SK-N-SH treated with all-trans-retinoic acid at 6 μM for 48 hours (cell line): ENCODE data around the gene CNPY4.
A peak's percentile ranks its signal among the peaks of the same experiment; 100 is the strongest.

Source experiments
- ATAC-seq: fragments of 200-7000 bp; cut with Tn5 transposase; 3 replicates; pipeline ENCODE4 v1.9.1; 2020; ENCODE audit warnings: mild to moderate bottlenecking, moderate library complexity
- ARNTL ChIP-seq: fragments of 450-650 bp; formaldehyde crosslinking; IDR thresholded peaks from 2 replicates; pipeline ENCODE4 v1.5.0; 2020; ENCODE audit warnings: low read depth, mild to moderate bottlenecking, moderate library complexity, borderline replicate concordance
- BACH2 ChIP-seq: fragments of 250-450 bp; sonication (Bioruptor Pico); IDR thresholded peaks from 2 replicates; pipeline ENCODE4 v1.9.0; 2021; ENCODE audit warnings: mild to moderate bottlenecking, borderline replicate concordance
- CSDC2 ChIP-seq: fragments of 250-450 bp; sonication (Bioruptor Pico); IDR thresholded peaks from 2 replicates; pipeline ENCODE4 v1.5.0; 2020; ENCODE audit warnings: mild to moderate bottlenecking, moderate library complexity
- ESRRG ChIP-seq: fragments of 250-450 bp; sonication (Bioruptor Pico); IDR thresholded peaks from 2 replicates; pipeline ENCODE4 v1.6.1; 2021; ENCODE audit warnings: mild to moderate bottlenecking
- GLIS3 ChIP-seq: fragments of 250-450 bp; sonication (Bioruptor Pico); IDR thresholded peaks from 2 replicates; pipeline ENCODE4 v1.5.0; 2020; ENCODE audit warnings: mild to moderate bottlenecking, moderate library complexity
- ISL1 ChIP-seq: fragments of 250-450 bp; sonication (Bioruptor Pico); IDR thresholded peaks from 2 replicates; pipeline ENCODE4 v2.1.2; 2022; ENCODE audit warnings: mild to moderate bottlenecking, moderate library complexity
- OSR1 ChIP-seq: fragments of 250-450 bp; sonication (Bioruptor Pico); IDR thresholded peaks from 2 replicates; pipeline ENCODE4 v1.8.0; 2022; ENCODE audit warnings: moderate library complexity, mild to moderate bottlenecking, inconsistent platforms
- PPARA ChIP-seq: fragments of 250-450 bp; sonication (Bioruptor Pico); IDR thresholded peaks from 2 replicates; pipeline ENCODE4 v1.5.0; 2020; ENCODE audit warnings: mild to moderate bottlenecking, borderline replicate concordance
- RARB ChIP-seq: fragments of 250-450 bp; sonication (Bioruptor Pico); IDR thresholded peaks from 2 replicates; pipeline ENCODE4 v1.8.0; 2021; ENCODE audit warnings: mild to moderate bottlenecking, moderate library complexity
- SNAI2 ChIP-seq: fragments of 250-450 bp; sonication (Bioruptor Pico); IDR thresholded peaks from 2 replicates; pipeline ENCODE4 v1.5.0; 2020; ENCODE audit warnings: mild to moderate bottlenecking, moderate library complexity
- TCF4 ChIP-seq: fragments of 250-450 bp; sonication (Bioruptor Pico); IDR thresholded peaks from 2 replicates; pipeline ENCODE4 v1.8.0; 2021; ENCODE audit warnings: mild to moderate bottlenecking, moderate library complexity, borderline replicate concordance
- TOX ChIP-seq: fragments of 250-450 bp; sonication (Bioruptor Pico); IDR thresholded peaks from 2 replicates; pipeline ENCODE4 v1.8.0; 2021; ENCODE audit warnings: mild to moderate bottlenecking, moderate library complexity, borderline replicate concordance
- ZC3H10 ChIP-seq: fragments of 250-450 bp; sonication (Bioruptor Pico); IDR thresholded peaks from 2 replicates; pipeline ENCODE4 v1.5.1; 2021; ENCODE audit warnings: mild to moderate bottlenecking, moderate library complexity
- ZFP3 ChIP-seq: fragments of 250-450 bp; sonication (Bioruptor Pico); IDR thresholded peaks from 2 replicates; pipeline ENCODE4 v1.5.0; 2020; ENCODE audit warnings: mild to moderate bottlenecking, moderate library complexity
- ZFP30 ChIP-seq: fragments of 450-650 bp; formaldehyde crosslinking; IDR thresholded peaks from 2 replicates; pipeline ENCODE4 v1.5.0; 2022; ENCODE audit warnings: mild to moderate bottlenecking, moderate library complexity
- ZNF565 ChIP-seq: fragments of 450-650 bp; formaldehyde crosslinking; conservative IDR thresholded peaks from 2 replicates; pipeline ENCODE4 v1.5.0; 2020; ENCODE audit warnings: low read depth, mild to moderate bottlenecking, moderate library complexity
- ZNF70 ChIP-seq: fragments of 450-650 bp; formaldehyde crosslinking; IDR thresholded peaks from 2 replicates; pipeline ENCODE4 v1.5.0; 2020; ENCODE audit warnings: mild to moderate bottlenecking, moderate library complexity
- ZNF8 ChIP-seq: fragments of 450-650 bp; formaldehyde crosslinking; IDR thresholded peaks from 2 replicates; pipeline ENCODE4 v1.5.0; 2020; ENCODE audit warnings: mild to moderate bottlenecking, moderate library complexity
- TF ChIP-seq, protein P1 (sequence below): fragments of 250-450 bp; sonication (Bioruptor Pico); IDR thresholded peaks from 2 replicates; pipeline ENCODE4 v1.5.1; 2020; ENCODE audit warnings: low read depth, mild to moderate bottlenecking, moderate library complexity
- TF ChIP-seq, protein P2 (sequence below): fragments of 250-450 bp; sonication (Bioruptor Pico); IDR thresholded peaks from 2 replicates; pipeline ENCODE4 v1.5.0; 2020; ENCODE audit warnings: mild to moderate bottlenecking, moderate library complexity
- TF ChIP-seq, protein P3 (sequence below): fragments of 250-450 bp; sonication (Bioruptor Pico); IDR thresholded peaks from 2 replicates; pipeline ENCODE4 v1.5.1; 2021; ENCODE audit warnings: mild to moderate bottlenecking, moderate library complexity
- TF ChIP-seq, protein P4 (sequence below): fragments of 250-450 bp; sonication (Bioruptor Pico); IDR thresholded peaks from 2 replicates; pipeline ENCODE4 v1.8.0; 2020; ENCODE audit warnings: mild to moderate bottlenecking, moderate library complexity, borderline replicate concordance
- TF ChIP-seq, protein P5 (sequence below): fragments of 250-450 bp; sonication (Bioruptor Pico); IDR thresholded peaks from 2 replicates; pipeline ENCODE4 v1.8.0; 2021; ENCODE audit warnings: low read depth, mild to moderate bottlenecking, moderate library complexity, borderline replicate concordance

CNPY4 gene

DNA sequence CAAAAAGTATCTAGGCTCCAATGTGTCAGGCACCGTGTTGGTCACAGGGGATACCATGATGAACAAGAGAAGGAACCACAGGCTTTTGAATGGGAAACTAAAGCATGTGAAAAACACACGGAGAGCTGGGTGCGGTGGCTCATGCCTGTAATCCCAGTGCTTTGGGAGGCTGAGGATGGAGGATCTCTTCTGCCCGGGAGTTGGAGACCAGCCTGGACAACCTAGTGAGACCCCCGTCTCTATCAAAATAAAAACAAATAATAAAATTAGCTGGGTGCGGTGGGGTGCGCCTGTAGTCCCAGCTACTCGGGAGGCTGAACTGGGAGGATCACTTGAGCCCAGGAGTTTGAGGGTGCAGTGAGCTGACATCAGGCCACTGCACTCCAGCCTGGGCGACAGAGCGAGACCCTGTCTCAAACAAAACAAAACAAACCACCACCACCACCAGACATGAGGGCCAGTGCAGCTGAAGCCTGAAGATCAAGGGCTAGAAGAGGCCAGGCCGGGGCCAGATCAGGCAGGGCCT lies 31.3 kb upstream of the CNPY4 start:
- ATAC-seq = no peak
- no peak for TF ChIP-seq RARB (CRISPR knock-in tag)
- no peak for TF ChIP-seq PPARA (CRISPR knock-in tag)
- TF ChIP-seq, protein P1, sequence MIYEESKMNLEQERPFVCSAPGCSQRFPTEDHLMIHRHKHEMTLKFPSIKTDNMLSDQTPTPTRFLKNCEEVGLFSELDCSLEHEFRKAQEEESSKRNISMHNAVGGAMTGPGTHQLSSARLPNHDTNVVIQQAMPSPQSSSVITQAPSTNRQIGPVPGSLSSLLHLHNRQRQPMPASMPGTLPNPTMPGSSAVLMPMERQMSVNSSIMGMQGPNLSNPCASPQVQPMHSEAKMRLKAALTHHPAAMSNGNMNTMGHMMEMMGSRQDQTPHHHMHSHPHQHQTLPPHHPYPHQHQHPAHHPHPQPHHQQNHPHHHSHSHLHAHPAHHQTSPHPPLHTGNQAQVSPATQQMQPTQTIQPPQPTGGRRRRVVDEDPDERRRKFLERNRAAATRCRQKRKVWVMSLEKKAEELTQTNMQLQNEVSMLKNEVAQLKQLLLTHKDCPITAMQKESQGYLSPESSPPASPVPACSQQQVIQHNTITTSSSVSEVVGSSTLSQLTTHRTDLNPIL (CRISPR knock-in tag) = peak; percentile 14; the same call in 1 of the 2 replicates
- TF ChIP-seq ZC3H10 (CRISPR knock-in tag) = no peak
- no peak for TF ChIP-seq ARNTL
- no peak for TF ChIP-seq ESRRG
- no peak for TF ChIP-seq CSDC2 (CRISPR knock-in tag)
- TF ChIP-seq, protein P2, sequence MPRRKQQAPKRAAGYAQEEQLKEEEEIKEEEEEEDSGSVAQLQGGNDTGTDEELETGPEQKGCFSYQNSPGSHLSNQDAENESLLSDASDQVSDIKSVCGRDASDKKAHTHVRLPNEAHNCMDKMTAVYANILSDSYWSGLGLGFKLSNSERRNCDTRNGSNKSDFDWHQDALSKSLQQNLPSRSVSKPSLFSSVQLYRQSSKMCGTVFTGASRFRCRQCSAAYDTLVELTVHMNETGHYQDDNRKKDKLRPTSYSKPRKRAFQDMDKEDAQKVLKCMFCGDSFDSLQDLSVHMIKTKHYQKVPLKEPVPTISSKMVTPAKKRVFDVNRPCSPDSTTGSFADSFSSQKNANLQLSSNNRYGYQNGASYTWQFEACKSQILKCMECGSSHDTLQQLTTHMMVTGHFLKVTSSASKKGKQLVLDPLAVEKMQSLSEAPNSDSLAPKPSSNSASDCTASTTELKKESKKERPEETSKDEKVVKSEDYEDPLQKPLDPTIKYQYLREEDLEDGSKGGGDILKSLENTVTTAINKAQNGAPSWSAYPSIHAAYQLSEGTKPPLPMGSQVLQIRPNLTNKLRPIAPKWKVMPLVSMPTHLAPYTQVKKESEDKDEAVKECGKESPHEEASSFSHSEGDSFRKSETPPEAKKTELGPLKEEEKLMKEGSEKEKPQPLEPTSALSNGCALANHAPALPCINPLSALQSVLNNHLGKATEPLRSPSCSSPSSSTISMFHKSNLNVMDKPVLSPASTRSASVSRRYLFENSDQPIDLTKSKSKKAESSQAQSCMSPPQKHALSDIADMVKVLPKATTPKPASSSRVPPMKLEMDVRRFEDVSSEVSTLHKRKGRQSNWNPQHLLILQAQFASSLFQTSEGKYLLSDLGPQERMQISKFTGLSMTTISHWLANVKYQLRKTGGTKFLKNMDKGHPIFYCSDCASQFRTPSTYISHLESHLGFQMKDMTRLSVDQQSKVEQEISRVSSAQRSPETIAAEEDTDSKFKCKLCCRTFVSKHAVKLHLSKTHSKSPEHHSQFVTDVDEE = no peak; the same call in 1 of the 2 replicates

DNA sequence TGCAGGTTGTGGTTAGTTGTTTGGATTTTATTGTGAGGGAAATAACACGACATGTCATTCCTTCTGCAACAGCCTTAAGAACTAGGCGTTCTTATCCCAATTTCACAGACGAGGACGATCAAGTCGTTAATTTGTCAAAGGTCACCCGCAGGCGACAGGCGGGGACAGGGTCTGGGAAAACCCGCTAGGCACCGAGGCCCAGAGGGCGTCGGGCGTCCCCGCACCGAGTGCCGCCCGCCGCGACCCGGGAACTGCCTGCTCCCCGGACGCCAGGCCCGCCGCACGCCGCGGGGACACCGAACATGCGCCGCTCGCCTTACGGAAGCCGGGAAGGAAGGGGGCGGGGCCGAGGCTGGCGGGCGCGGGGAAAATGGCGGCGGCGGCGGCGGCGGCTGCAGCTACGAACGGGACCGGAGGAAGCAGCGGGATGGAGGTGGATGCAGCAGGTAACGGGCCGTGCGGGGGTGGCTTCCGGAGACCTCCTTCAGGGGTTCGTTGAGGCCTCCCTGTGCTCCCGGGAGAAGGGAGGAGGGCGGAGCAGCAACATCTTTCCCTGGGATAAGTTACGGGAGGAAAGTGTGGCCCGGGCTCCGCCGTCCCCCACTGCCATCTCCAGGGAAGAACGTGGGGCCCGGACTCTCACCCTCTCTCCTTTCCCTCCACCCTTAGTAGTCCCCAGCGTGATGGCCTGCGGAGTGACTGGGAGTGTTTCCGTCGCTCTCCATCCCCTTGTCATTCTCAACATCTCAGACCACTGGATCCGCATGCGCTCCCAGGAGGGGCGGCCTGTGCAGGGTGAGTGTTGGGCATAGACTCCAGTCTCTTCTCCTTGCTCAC lies 30.6 kb upstream of the CNPY4 start, which contains the start of gene COPS6:
TSS of gene COPS6 (plus strand) at position 349 of the 837 bp plus-strand sequence. CDS start at position 371, 22 bp downstream.
- TF ChIP-seq BACH2 (CRISPR knock-in tag) (no peak), ZFP3 (CRISPR knock-in tag) (peak; percentile 89), CSDC2 (CRISPR knock-in tag) (peak; percentile 98), SNAI2 (CRISPR knock-in tag) (peak; percentile 91), TCF4 (CRISPR knock-in tag) (no peak), ZC3H10 (CRISPR knock-in tag) (peak; percentile 46; the same call in 1 of the 2 replicates), ZFP30 (CRISPR knock-in tag) (peak; percentile 49), ZNF8 (CRISPR knock-in tag) (peak; percentile 55; the same call in 1 of the 2 replicates), GLIS3 (peak; percentile 52; the same call in 1 of the 2 replicates), ZNF565 (CRISPR knock-in tag) (peak; percentile 82; the same call in 1 of the 2 replicates), RARB (CRISPR knock-in tag) (no peak), ARNTL (peak; percentile 74; the same call in 1 of the 2 replicates), TOX (CRISPR knock-in tag) (no peak), ZNF70 (CRISPR knock-in tag) (no peak; the same call in 1 of the 2 replicates), OSR1 (CRISPR knock-in tag) (peak; percentile 45; the same call in 1 of the 2 replicates), PPARA (CRISPR knock-in tag) (no peak), ESRRG (no peak), ISL1 (CRISPR knock-in tag) (0 out of 2 replicates have a peak, but pooled peaks have one; percentile 33)
- TF ChIP-seq, protein P3, sequence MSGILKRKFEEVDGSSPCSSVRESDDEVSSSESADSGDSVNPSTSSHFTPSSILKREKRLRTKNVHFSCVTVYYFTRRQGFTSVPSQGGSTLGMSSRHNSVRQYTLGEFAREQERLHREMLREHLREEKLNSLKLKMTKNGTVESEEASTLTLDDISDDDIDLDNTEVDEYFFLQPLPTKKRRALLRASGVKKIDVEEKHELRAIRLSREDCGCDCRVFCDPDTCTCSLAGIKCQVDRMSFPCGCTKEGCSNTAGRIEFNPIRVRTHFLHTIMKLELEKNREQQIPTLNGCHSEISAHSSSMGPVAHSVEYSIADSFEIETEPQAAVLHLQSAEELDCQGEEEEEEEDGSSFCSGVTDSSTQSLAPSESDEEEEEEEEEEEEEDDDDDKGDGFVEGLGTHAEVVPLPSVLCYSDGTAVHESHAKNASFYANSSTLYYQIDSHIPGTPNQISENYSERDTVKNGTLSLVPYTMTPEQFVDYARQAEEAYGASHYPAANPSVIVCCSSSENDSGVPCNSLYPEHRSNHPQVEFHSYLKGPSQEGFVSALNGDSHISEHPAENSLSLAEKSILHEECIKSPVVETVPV (CRISPR knock-in tag) = no peak
- TF ChIP-seq, protein P1 (CRISPR knock-in tag) = no peak
- TF ChIP-seq, protein P4, sequence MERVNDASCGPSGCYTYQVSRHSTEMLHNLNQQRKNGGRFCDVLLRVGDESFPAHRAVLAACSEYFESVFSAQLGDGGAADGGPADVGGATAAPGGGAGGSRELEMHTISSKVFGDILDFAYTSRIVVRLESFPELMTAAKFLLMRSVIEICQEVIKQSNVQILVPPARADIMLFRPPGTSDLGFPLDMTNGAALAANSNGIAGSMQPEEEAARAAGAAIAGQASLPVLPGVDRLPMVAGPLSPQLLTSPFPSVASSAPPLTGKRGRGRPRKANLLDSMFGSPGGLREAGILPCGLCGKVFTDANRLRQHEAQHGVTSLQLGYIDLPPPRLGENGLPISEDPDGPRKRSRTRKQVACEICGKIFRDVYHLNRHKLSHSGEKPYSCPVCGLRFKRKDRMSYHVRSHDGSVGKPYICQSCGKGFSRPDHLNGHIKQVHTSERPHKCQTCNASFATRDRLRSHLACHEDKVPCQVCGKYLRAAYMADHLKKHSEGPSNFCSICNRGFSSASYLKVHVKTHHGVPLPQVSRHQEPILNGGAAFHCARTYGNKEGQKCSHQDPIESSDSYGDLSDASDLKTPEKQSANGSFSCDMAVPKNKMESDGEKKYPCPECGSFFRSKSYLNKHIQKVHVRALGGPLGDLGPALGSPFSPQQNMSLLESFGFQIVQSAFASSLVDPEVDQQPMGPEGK (CRISPR knock-in tag) = no peak
- TF ChIP-seq, protein P5, sequence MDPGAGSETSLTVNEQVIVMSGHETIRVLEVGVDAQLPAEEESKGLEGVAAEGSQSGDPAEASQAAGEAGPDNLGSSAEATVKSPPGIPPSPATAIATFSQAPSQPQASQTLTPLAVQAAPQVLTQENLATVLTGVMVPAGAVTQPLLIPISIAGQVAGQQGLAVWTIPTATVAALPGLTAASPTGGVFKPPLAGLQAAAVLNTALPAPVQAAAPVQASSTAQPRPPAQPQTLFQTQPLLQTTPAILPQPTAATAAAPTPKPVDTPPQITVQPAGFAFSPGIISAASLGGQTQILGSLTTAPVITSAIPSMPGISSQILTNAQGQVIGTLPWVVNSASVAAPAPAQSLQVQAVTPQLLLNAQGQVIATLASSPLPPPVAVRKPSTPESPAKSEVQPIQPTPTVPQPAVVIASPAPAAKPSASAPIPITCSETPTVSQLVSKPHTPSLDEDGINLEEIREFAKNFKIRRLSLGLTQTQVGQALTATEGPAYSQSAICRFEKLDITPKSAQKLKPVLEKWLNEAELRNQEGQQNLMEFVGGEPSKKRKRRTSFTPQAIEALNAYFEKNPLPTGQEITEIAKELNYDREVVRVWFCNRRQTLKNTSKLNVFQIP (CRISPR knock-in tag) = no peak
- TF ChIP-seq, protein P2 = no peak; the same call in none of the 2 replicates
- ATAC-seq = peak; percentile 12
